ENCODE data around the gene GLB1L.
"Not testable (repeated sequence)": the region's sequence is repeated elsewhere in the genome, so short reads cannot be mapped to it uniquely, and the experiment has no call there.

Gene GLB1L

DNA sequence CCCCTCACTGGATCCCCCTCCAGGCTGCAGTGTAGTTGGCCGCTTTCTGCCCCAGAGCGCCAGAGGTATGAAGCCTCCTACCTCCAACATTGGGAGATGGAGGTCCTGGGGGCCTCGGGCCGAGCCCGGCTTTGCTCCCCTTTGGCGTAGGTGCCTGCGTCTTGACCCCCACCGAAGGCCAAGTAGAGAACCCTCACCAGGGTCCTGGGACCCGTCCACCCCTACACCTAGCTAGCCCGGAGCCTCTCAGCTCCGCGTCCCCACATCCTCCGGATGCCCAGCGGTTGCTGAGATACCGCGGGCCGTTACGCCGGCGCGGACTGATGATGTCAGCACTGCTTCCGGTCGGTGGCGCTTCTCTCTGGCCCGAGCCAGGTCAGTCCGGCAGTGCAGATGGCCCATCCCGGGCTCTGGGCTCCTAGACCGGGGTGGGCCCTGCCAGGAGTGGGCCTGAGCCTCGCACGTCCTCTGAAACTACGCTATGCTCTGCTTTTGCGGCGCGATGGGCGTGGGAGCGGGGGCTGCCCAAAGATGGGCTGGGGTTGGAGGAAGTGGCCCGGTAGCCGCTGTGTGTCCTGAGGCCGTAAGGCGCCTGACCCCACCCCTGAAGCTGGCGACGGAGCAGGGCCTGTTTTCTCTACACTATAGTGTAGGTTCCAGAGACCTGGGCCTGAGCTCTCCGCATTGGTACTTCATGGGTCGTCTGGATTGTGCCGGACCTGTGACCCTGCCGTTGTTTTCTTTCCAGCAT, at the start of gene GLB1L, which contains the start of gene STK16:
Gene GLB1L (minus strand): TSS at position 297 of the 751 bp plus-strand sequence. CDS start 1,871 bp downstream, outside the sequence.
Gene STK16 (plus strand): TSS at position 332 of the 751 bp plus-strand sequence. CDS start 521 bp downstream, outside the sequence.
- peak within 1 kb of the TSS; percentile 92 for H3K4me3 ChIP-seq (ENCODE audit: low read depth, low read length)

GRCh38 chr2:219294356-219295351, 49.4 kb upstream of the GLB1L start:
- H3K4me3 ChIP-seq (ENCODE audit: low read depth, low read length) = peak overlapping the region; percentile 81

DNA sequence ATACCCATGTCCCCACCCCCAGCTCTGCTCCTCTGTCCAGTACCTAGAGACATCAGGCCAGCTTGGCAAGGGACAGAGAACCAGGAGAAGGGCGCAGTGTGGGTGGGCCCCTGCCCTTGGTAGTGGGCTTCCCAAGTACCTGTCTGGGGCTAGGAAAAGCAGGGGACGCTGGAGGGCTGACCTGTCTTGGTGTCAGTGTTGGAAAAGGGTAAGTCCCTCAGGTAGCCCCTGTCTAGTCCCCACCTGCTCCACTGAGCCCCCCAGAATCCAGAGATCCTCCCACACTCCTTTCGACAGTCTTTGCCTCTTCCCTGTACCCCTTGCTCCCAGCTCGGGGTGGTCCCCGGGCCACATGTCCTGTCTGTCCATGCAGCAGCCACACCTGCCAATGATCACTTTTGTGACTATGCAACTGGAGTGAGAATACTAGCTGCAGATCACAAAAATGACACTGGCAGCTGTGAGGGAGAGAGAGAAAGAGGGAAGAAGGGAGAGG, 48.5 kb upstream of the GLB1L start:
- H3K4me3 ChIP-seq (ENCODE audit: low read depth, low read length) = no peak overlapping the region

DNA sequence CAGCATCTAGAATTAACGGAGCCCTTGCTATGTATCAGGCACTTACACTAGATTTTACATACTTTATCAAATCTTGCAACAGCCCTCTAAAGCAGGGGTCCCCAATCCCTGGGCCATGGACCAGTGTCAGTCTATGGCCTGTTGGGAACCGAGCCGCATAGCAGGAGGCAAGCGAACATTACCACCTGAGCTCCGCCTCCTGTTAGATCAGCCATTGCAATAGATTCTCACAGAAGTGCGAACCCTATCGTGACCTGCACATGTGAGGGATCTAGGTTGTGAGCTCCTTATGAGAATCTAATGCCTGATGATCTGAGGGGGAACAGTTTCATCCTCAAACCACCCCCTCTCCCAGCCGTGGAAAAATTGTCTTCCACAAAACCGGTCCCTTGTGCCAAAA, 47.4 kb upstream of the GLB1L start:
- H3K4me3 ChIP-seq (ENCODE audit: low read depth, low read length) = no peak overlapping the region

GRCh38 chr2:219291910-219292490, 46.8 kb upstream of the GLB1L start:
- H3K4me3 ChIP-seq (ENCODE audit: low read depth, low read length) = no peak overlapping the region

- H3K4me3 ChIP-seq (ENCODE audit: low read depth, low read length) = no peak overlapping the region
These were observed 46.1 kb upstream of the GLB1L start for GRCh38 chr2:219291394-219291793.

DNA sequence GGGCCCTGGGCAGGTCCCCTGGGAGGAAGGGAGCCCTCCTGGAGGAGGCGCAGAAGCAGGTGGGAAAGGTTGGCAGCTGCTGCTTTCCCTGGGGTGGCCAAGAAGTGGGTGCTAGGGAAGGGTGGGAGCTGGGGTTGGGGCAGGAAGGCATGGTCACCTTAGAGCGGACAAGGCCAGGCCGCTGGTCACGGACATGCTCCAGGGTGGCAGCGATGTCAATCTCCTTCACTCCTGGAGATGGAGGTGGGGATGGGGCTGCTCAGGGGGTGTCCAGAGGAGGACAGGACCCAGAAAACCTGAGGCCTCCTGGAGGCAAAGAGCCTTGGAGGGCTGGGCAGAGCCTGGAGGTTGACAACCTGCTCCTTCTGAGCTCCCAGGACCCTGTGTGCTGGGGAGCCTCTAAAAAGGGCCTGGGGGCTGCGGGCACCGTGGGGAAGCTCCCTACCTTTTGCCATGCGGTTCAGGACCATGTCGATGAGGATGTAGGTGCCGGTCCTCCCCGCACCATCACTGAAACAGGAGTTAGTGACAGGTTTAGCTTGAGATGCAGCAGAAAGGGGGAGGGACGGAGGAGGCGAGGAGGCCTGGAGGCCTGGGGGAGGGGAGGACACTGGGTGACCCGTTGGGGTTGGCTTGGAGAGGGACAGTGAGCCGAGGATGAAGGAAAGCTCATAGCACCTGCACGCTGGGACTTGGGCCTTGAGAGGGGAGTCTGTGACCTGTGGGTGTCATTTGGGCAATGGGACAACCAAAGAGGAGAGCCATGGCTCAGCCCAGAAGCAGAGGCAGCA, 45.3 kb upstream of the GLB1L start:
- no peak overlapping the region for H3K4me3 ChIP-seq (ENCODE audit: low read depth, low read length)

GRCh38 chr2:219289537-219290361, 44.5 kb upstream of the GLB1L start:
- H3K4me3 ChIP-seq (ENCODE audit: low read depth, low read length) = no peak overlapping the region

- no peak overlapping the region for H3K4me3 ChIP-seq (ENCODE audit: low read depth, low read length)
These were observed 43.9 kb upstream of the GLB1L start for GRCh38 chr2:219289195-219289536.

DNA sequence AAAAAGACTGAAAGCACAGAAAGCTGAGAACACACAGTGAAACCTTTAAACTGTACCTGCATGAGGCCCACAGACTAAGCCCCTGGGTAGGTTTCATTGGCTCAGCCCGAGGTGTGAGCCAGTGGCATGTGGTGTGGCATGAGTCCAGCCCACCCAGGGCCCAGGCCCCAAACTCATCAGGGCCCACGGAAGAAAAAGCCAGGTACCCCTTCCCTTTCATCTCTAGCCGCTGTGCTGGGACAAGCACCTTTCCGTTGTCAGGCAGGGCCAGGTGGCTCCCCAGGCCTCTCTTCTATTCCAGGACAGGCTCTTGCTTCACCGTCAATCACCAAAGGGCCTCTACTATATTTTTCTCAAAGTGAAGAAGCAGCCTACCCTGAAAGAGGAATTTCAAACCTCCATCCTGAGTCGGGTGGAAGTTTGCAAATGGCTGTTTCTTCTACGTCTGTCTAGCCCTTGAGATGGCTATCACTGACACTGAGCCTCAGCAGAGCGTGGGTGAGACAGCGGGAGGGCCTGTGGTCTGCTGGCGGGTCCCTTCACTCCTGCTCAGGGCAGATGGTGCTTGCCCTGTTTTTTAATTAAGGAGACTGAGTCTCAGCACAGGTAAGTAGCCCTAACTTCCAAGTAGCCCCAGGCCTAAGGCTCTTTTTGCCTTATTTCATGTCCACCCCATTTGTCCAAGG, 42.5 kb upstream of the GLB1L start:
- no peak overlapping the region for H3K4me3 ChIP-seq (ENCODE audit: low read depth, low read length)

DNA sequence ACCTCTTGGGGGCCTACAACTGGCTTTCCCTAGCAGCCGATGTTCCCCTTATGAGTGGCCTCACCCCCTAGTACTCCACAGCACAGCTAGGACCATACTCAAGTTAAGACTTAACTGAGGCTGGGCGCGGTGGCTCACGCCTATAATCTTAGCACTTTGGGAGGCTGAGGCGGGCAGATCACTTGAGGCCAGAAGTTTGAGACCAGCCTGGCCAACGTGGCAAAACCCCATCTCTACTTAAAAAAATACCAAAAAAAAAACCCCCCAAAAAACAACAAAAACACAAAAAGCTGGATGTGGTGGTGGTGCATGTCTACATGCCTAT, 41.8 kb upstream of the GLB1L start:
- not testable (repeated sequence) for H3K4me3 ChIP-seq (ENCODE audit: low read depth, low read length)

GRCh38 chr2:219286436-219287115, 41.3 kb upstream of the GLB1L start:
- no peak overlapping the region for H3K4me3 ChIP-seq (ENCODE audit: low read depth, low read length)

- no peak overlapping the region for H3K4me3 ChIP-seq (ENCODE audit: low read depth, low read length)
These were observed 40.7 kb upstream of the GLB1L start for GRCh38 chr2:219285894-219286425.

DNA sequence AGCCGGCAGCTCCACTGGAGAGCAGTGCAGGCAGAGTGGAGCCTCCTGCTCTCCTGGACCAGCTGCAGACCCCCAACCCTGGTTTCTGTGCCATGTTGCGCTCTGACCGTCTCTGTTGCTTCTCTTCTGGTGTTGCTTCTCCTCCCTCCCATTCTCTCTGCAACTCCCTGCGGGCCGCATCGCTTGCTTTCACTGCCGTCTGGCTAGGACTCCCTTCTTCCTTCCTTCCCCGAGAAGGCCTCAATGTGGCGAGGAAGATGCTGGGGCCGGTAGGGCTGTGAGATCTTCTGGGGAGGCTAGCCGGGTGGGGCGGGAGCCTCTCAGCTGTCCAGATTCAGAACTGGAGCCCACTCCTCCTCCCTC, 40.1 kb upstream of the GLB1L start:
- no peak overlapping the region for H3K4me3 ChIP-seq (ENCODE audit: low read depth, low read length)

GRCh38 chr2:219284501-219285372, 39.5 kb upstream of the GLB1L start:
- H3K4me3 ChIP-seq (ENCODE audit: low read depth, low read length) = no peak overlapping the region

DNA sequence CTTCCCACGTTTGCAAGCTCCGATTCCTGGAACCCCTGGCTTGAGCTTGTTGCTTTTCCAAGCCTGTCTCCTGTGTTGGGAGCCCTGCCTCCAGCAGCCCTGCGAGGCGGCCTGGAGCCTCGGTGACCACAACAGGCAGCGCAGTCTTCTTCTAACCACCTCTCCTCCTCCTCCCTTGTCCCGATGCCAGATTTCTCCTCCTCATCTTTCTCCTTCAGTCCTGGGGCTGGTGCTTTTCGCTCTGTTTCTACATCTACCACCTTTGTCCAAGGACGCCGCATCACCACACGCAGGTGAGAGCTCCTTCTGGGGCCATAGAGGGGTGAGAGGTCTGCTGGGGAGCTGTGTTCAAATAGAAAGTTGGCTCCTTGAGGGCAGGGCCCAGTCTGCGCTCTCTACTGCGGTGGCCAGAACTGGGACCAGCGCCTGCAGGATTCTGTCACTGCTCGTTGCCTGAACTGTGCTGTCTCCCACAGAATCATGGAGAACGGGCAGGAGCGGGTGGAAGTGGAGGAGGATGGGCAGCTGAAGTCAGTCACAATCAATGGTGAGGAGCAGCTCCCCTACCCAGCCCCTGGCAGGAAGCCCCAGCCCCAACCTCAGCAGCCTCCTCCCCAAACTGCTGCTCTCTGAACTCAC, 37.8 kb upstream of the GLB1L start:
- no peak overlapping the region for H3K4me3 ChIP-seq (ENCODE audit: low read depth, low read length)

DNA sequence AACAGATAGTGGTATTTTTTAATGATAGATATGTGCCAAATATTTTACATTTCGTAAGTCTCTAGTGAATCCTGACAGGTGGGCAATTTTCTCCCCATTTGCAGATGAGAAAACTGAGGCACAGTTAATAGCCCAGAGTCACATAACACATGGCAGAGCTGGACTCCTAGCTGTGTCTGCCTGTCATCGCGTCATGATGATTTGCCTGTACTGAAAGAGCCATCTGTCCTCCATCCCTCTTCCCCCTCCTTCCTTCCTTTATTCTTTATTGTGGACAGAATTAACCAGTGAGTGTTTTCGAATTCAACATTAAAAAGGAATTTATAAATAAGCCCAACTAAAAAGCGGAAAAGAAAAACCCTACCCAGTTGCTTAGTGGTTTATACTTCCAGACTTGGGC, 37.1 kb upstream of the GLB1L start:
- H3K4me3 ChIP-seq (ENCODE audit: low read depth, low read length) = no peak overlapping the region
